OCI-LY7 (cell line): ENCODE data around the gene TSSK3.

ENCODE experiments used
- EZH2phosphoT487 ChIP-seq: fragments of 200-600 bp; sonication (generic); IDR thresholded peaks from 2 replicates; pipeline ENCODE4 v1.6.1; 2018; ENCODE audit warnings: low read depth, borderline replicate concordance, mild to moderate bottlenecking, mixed run types, antibody characterized with exemption, low read length, moderate library complexity, mixed read lengths
- TF ChIP-seq, protein P1 (sequence below): fragments of 200-600 bp; sonication (generic); conservative IDR thresholded peaks from 2 replicates; pipeline ENCODE4 v1.5.1; 2014; ENCODE audit warnings: mild to moderate bottlenecking, antibody characterized with exemption, low read length, moderate library complexity, mixed read lengths

DNA sequence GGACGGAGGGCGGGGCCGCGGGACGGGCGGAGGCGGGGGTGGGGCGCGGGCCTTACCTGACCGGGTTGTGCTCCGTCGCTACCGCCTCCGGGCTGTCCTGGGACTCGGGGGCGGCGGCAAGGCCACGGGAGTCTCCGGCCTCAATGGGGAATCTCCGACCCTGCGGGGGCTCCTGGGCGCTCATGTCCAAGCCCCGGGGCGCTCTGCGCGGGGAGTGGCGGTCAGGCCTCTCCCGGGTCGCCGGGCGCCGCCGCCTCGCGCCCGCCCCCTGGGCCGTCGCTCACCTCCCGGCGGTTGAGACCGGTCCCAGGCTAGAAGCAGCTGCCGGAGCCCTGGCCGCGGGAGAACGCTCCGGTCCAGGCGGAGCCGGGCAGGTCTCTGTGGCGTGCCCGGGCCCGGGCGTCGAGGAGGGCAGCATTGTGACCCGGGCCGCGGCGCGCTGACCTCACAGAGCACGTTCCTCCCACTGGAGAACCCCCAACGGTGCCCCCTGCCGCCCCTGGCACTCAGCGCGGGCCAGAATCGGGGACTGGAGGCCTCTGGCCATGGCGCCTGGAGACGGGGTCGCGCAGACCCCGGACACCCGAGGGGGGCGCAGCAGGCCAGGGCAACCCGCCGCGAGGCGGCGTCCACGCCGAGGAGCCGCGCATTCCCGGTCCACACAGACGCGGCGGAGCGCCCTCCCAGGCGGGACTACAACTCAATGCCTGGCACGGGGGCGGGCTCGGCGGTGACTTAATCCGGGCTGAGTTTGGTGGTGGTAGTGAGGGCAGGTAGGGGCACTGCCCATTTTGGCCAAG lies 465 bp upstream of the TSSK3 start:
- TF ChIP-seq, protein P1, sequence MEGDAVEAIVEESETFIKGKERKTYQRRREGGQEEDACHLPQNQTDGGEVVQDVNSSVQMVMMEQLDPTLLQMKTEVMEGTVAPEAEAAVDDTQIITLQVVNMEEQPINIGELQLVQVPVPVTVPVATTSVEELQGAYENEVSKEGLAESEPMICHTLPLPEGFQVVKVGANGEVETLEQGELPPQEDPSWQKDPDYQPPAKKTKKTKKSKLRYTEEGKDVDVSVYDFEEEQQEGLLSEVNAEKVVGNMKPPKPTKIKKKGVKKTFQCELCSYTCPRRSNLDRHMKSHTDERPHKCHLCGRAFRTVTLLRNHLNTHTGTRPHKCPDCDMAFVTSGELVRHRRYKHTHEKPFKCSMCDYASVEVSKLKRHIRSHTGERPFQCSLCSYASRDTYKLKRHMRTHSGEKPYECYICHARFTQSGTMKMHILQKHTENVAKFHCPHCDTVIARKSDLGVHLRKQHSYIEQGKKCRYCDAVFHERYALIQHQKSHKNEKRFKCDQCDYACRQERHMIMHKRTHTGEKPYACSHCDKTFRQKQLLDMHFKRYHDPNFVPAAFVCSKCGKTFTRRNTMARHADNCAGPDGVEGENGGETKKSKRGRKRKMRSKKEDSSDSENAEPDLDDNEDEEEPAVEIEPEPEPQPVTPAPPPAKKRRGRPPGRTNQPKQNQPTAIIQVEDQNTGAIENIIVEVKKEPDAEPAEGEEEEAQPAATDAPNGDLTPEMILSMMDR: no peak
- no peak for TF ChIP-seq EZH2phosphoT487
